SJSA1 (cell line): ENCODE measurements around the gene SIX2. TPM values are rescaled to one million over a fixed set of nuclear protein-coding genes. Genes with fewer than 3 reads are reported as not detected.
A peak's percentile ranks its signal among the peaks of the same experiment; 100 is the strongest.

Source experiments
- DNase-seq, 2 experiments: peaks; one replicate each; pipeline ENCODE4 v3.0.0-alpha.2; 2015 to 2020; ENCODE audit warnings: low spot score in 2 of 2, low read depth in 1 of 2
- H3K27ac ChIP-seq: fragments of 250-450 bp; sonication (Bioruptor Pico); 2 replicates; pipeline ENCODE4 v1.5.1; 2020; ENCODE audit warnings: mild to moderate bottlenecking, moderate library complexity
- H3K27me3 ChIP-seq: fragments of 250-450 bp; sonication (Bioruptor Pico); replicated peaks from 2 replicates; pipeline ENCODE4 v1.5.1; 2020; ENCODE audit warnings: mild to moderate bottlenecking, moderate library complexity
- H3K36me3 ChIP-seq: fragments of 250-450 bp; sonication (Bioruptor Pico); 2 replicates; pipeline ENCODE4 v1.5.1; 2020; ENCODE audit warnings: mild to moderate bottlenecking
- H3K4me1 ChIP-seq: fragments of 250-450 bp; sonication (Bioruptor Pico); replicated peaks from 2 replicates; pipeline ENCODE4 v1.6.1; 2021; ENCODE audit warnings: mild to moderate bottlenecking
- H3K4me3 ChIP-seq: fragments of 250-450 bp; sonication (Bioruptor Pico); 2 replicates; pipeline ENCODE4 v1.5.1; 2020; ENCODE audit warnings: mild to moderate bottlenecking
- H3K9me3 ChIP-seq: fragments of 250-450 bp; sonication (Bioruptor Pico); replicated peaks from 2 replicates; pipeline ENCODE4 v1.5.1; 2020; ENCODE audit warnings: mild to moderate bottlenecking
- total RNA-seq: library from RNA; depleted of rRNA; stranded (reverse); fragments of >200 nt; shearing (Covaris generic); gene quantifications from 2 replicates; pipeline ENCODE4 v1.2.3, GENCODE V29; 2014; rRNA removed

Gene SIX2
- total RNA-seq, 1 experiment from 2014 or later, result 3.6 TPM

GRCh38 chr2:44960871-44961270, 48.4 kb downstream of the SIX2 start:
- Histone ChIP-seq H3K36me3 (no peaks in the 10 kb centered on the region), H3K27ac (no peak overlapping the region), H3K27me3 (no peaks in the 10 kb centered on the region), H3K4me3 (no peak overlapping the region), H3K4me1 (peaks cover 38% of the 10 kb centered on the region), H3K9me3 (no peaks in the 10 kb centered on the region)
- no peak for DNase-seq

DNA sequence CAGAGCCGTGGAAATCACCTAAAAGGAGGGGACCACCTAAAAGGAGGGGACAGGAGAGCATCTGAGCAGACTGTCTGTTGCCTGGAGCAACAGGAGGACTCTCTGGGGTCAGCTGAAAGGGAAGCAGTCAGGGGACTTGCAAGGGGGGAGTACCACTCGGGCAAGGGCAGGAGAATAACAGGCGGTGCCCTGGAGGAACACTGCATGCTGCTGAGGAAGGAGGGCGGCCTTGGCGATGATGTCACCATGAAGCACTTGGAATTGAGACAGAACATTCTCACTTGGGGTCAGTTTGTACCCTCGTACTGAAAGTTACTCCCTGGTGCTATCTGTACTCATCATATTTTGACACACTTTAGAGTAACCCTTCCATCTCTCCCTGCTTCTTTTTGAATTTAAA, 49.4 kb downstream of the SIX2 start:
- Histone ChIP-seq H3K9me3 (no peaks in the 10 kb centered on the region), H3K4me3 (no peak overlapping the region), H3K4me1 (peaks cover 45% of the 10 kb centered on the region), H3K27ac (peak overlapping the region; percentile 31; the same call in 1 of the 2 replicates), H3K27me3 (no peaks in the 10 kb centered on the region), H3K36me3 (no peaks in the 10 kb centered on the region)
- no peak for DNase-seq

GRCh38 chr2:44957656-44958327, 51.5 kb downstream of the SIX2 start:
- H3K9me3 ChIP-seq, result no peaks in the 10 kb centered on the region
- no peak overlapping the region for H3K27ac ChIP-seq
- H3K36me3 ChIP-seq, result no peaks in the 10 kb centered on the region
- no peaks in the 10 kb centered on the region for H3K27me3 ChIP-seq
- DNase-seq, result no peak
- H3K4me3 ChIP-seq, result no peak overlapping the region
- peaks cover 45% of the 10 kb centered on the region for H3K4me1 ChIP-seq

GRCh38 chr2:44956843-44957242, 52.4 kb downstream of the SIX2 start:
- H3K27ac ChIP-seq, result peak overlapping the region; percentile 35
- H3K4me3 ChIP-seq, result no peak overlapping the region
- no peaks in the 10 kb centered on the region for H3K27me3 ChIP-seq
- H3K4me1 ChIP-seq, result peaks cover 45% of the 10 kb centered on the region
- DNase-seq, result peak in 1 of 2 experiments; percentile 71
- no peaks in the 10 kb centered on the region for H3K36me3 ChIP-seq
- no peaks in the 10 kb centered on the region for H3K9me3 ChIP-seq

GRCh38 chr2:44955593-44956392, 53.5 kb downstream of the SIX2 start:
- DNase-seq, result peak; percentile 57 to 78
- Histone ChIP-seq H3K4me3 (no peak overlapping the region), H3K27ac (no peak overlapping the region), H3K36me3 (no peaks in the 10 kb centered on the region), H3K27me3 (no peaks in the 10 kb centered on the region), H3K9me3 (no peaks in the 10 kb centered on the region), H3K4me1 (peaks cover 45% of the 10 kb centered on the region)

Other genes with a start within 250 kb of the SIX2 start
- gene SIX3, start 67.8 kb downstream of the SIX2 start, total RNA-seq, result not detected in 2 replicates